HCT116 (cell line): ENCODE measurements around the gene BCAR3. TPM values are rescaled to one million over a fixed set of nuclear protein-coding genes. Genes with fewer than 3 reads are reported as not detected.

Experiments used
- ATAC-seq: fragments of 200-7000 bp; cut with Tn5 transposase; 2 replicates; pipeline ENCODE4 v1.9.1; 2020; ENCODE audit warnings: mild to moderate bottlenecking, moderate library complexity
- BruUV-seq: library from RNA; stranded (reverse); fragments of 400-500 nt; replicated peaks from 2 replicates; lab custom pipeline; 2021; lab: Mats Ljungman, UMichigan
- CTCF ChIA-PET: fragments of 300-600 bp; sonication (Branson Sonifier 250); formaldehyde crosslinking; loops from one replicate; lab custom pipeline; 2021; ENCODE audit warnings: antibody characterized with exemption; lab: Charles Lee
- POLR2A ChIA-PET: fragments of 300-600, 350-600 bp; sonication (Branson Sonifier 250); formaldehyde crosslinking; loops from one replicate; lab custom pipeline; 2021; ENCODE audit warnings: antibody characterized with exemption; lab: Charles Lee
- RAD21 ChIA-PET, 2 experiments: fragments of 300-600 bp; sonication (Branson Sonifier 250); formaldehyde crosslinking; loops; one replicate each; lab custom pipeline; 2023; ENCODE audit warnings: low total read pairs in 2 of 2; ENCODE audit not compliant: uncharacterized antibody in 2 of 2, unreplicated experiment in 2 of 2, low non-redundant PET in 1 of 2; lab: Charles Lee
- DNase-seq: peaks from one replicate; pipeline ENCODE4 v3.0.0-alpha.2; 2010; ENCODE audit warnings: low read depth, low spot score
- H2AFZ ChIP-seq: fragments of 200-600 bp; shearing (Covaris generic), sonication (generic); 2 replicates; pipeline ENCODE4 v1.6.1; 2017; ENCODE audit warnings: low read depth, mixed run types, mixed read lengths, antibody characterized with exemption, low read length; ENCODE audit not compliant: poor library complexity, severe bottlenecking
- H3K27ac ChIP-seq: 2 replicates; pipeline ENCODE4 v1.5.1; 2012; ENCODE audit warnings: low read depth, low read length
- H3K27me3 ChIP-seq: fragments of 200-600 bp; sonication (generic); 2 replicates; pipeline ENCODE4 v1.6.1; 2016; ENCODE audit warnings: mixed run types, low read length, mixed read lengths; ENCODE audit not compliant: insufficient read depth
- H3K36me3 ChIP-seq, 2 experiments: fragments of 200-500 bp in 1 of 2; fragments of 200-600 bp in 1 of 2; sonication (Bioruptor generic) in 1 of 2; sonication (generic) in 1 of 2; 2 replicates each; pipeline versions ENCODE4 v1.5.1 to v1.6.1; 2014 to 2016; ENCODE audit warnings: low read length in 2 of 2, inconsistent platforms in 1 of 2, mixed read lengths in 1 of 2, mixed run types in 1 of 2; ENCODE audit not compliant: insufficient read depth in 2 of 2, control insufficient read depth in 1 of 2
- H3K4me1 ChIP-seq, 2 experiments: fragments of 200-600 bp in 1 of 2; sonication (generic) in 1 of 2; 2 replicates each; pipeline versions ENCODE4 v1.5.1 to v1.6.1; 2012 to 2017; ENCODE audit warnings: low read length in 2 of 2, inconsistent platforms in 1 of 2, mild to moderate bottlenecking in 1 of 2, mixed read lengths in 1 of 2, mixed run types in 1 of 2, moderate library complexity in 1 of 2; ENCODE audit not compliant: insufficient read depth in 2 of 2, control insufficient read depth in 1 of 2
- H3K4me2 ChIP-seq: fragments of 200-600 bp; sonication (generic); 2 replicates; pipeline ENCODE4 v1.6.1; 2017; ENCODE audit warnings: mixed run types, low read length, mixed read lengths
- H3K4me3 ChIP-seq, 2 experiments: fragments of 200-600 bp in 1 of 2; sonication (generic) in 1 of 2; replicated peaks in 1 of 2; 2 replicates each; pipeline ENCODE4 v1.5.1; 2011 to 2016; ENCODE audit warnings: low read length in 2 of 2, control low read depth in 1 of 2, low read depth in 1 of 2, mild to moderate bottlenecking in 1 of 2, mixed read lengths in 1 of 2, mixed run types in 1 of 2
- H3K79me2 ChIP-seq: fragments of 200-600 bp; sonication (generic); 2 replicates; pipeline ENCODE4 v1.6.1; 2017; ENCODE audit warnings: mild to moderate bottlenecking, mixed run types, low read length, moderate library complexity, mixed read lengths; ENCODE audit not compliant: insufficient read depth
- H3K9ac ChIP-seq: fragments of 200-600 bp; sonication (generic); 2 replicates; pipeline ENCODE4 v1.6.1; 2016; ENCODE audit warnings: low read length, mixed read lengths
- H3K9me2 ChIP-seq: fragments of 200-600 bp; sonication (generic), shearing (Covaris generic); 2 replicates; pipeline ENCODE4 v1.6.1; 2017; ENCODE audit warnings: mixed run types, mild to moderate bottlenecking, moderate library complexity; ENCODE audit not compliant: insufficient read depth
- H3K9me3 ChIP-seq, 2 experiments: fragments of 200-500 bp in 1 of 2; fragments of 200-600 bp in 1 of 2; sonication (Bioruptor generic) in 1 of 2; sonication (generic) in 1 of 2; 2 replicates each; pipeline ENCODE4 v1.6.1; 2014 to 2017; ENCODE audit warnings: low read length in 2 of 2, mixed read lengths in 2 of 2, inconsistent platforms in 1 of 2, low read depth in 1 of 2, mild to moderate bottlenecking in 1 of 2, mixed run types in 1 of 2, moderate library complexity in 1 of 2; ENCODE audit not compliant: control insufficient read depth in 1 of 2, insufficient read depth in 1 of 2
- H4K20me1 ChIP-seq: fragments of 200-600 bp; sonication (generic), shearing (Covaris generic); 2 replicates; pipeline ENCODE4 v1.6.1; 2017; ENCODE audit warnings: mixed run types, mild to moderate bottlenecking, moderate library complexity; ENCODE audit not compliant: insufficient read depth
- ATF3 ChIP-seq: IDR thresholded peaks from 2 replicates; pipeline ENCODE4 v1.6.1; 2012
- CBX3 ChIP-seq: IDR thresholded peaks from 2 replicates; pipeline ENCODE4 v1.6.1; 2012; ENCODE audit warnings: low read depth
- CEBPB ChIP-seq: IDR thresholded peaks from 2 replicates; pipeline ENCODE4 v1.6.1; 2012; ENCODE audit warnings: low read depth
- EZH2 ChIP-seq: fragments of 200-600 bp; sonication (generic); IDR thresholded peaks from 2 replicates; pipeline ENCODE4 v1.6.1; 2017; ENCODE audit warnings: antibody characterized with exemption, mixed run types
- EZH2phosphoT487 ChIP-seq: fragments of 200-600 bp; IDR thresholded peaks from 2 replicates; pipeline ENCODE4 v1.6.1; 2018; ENCODE audit warnings: antibody characterized with exemption, borderline replicate concordance
- JUND ChIP-seq: IDR thresholded peaks from 2 replicates; pipeline ENCODE4 v1.6.1; 2012
- MAX ChIP-seq: IDR thresholded peaks from 2 replicates; pipeline ENCODE4 v1.6.1; 2012
- POLR2A ChIP-seq: IDR thresholded peaks from 2 replicates; pipeline ENCODE4 v1.7.0; 2011; ENCODE audit warnings: borderline replicate concordance; ENCODE audit not compliant: insufficient read depth, insufficient read length; ENCODE audit errors: extremely low read depth
- RAD21 ChIP-seq: IDR thresholded peaks from 2 replicates; pipeline ENCODE4 v1.6.1; 2012; ENCODE audit warnings: low read depth, mild to moderate bottlenecking
- SP1 ChIP-seq: IDR thresholded peaks from 2 replicates; pipeline ENCODE4 v1.6.1; 2012; ENCODE audit warnings: low read depth
- TCF7L2 ChIP-seq: IDR thresholded peaks from 2 replicates; pipeline ENCODE4 v1.7.0; 2011; ENCODE audit warnings: borderline replicate concordance, inconsistent platforms; ENCODE audit not compliant: insufficient read depth, insufficient read length; ENCODE audit errors: extremely low read depth
- YY1 ChIP-seq: IDR thresholded peaks from 2 replicates; pipeline ENCODE4 v1.6.1; 2011; ENCODE audit warnings: low read length, low read depth, moderate library complexity, mild to moderate bottlenecking; ENCODE audit not compliant: insufficient replicate concordance; ENCODE audit errors: extremely low read depth
- ZFX ChIP-seq: fragments of 450-650 bp; IDR thresholded peaks from 2 replicates; pipeline ENCODE4 v1.6.1; 2017
- ZNF274 ChIP-seq: fragments of 200-500 bp; sonication (Bioruptor generic); IDR thresholded peaks from 2 replicates; pipeline ENCODE4 v1.6.1; 2014; ENCODE audit warnings: mild to moderate bottlenecking, low read depth, low read length, inconsistent platforms
- intact Hi-C: fragments of 100-400 bp; cut with micrococcal nuclease; formaldehyde crosslinking; loops from 2 replicates; pipeline ENCODE4 v1.10.0; 2022
- total RNA-seq: library from RNA; stranded (reverse); gene quantifications from one replicate; pipeline ENCODE4 v1.2.1, GENCODE V29; 2021; ENCODE audit not compliant: unreplicated experiment
- TF ChIP-seq, protein P1 (sequence below): IDR thresholded peaks from 2 replicates; pipeline ENCODE4 v1.6.1; 2011; ENCODE audit warnings: mild to moderate bottlenecking, low read length, moderate library complexity; ENCODE audit not compliant: insufficient replicate concordance; ENCODE audit errors: extremely low read depth

BCAR3 gene
- total RNA-seq, 1 experiment from 2014 or later, result 24.5 TPM

GRCh38 chr1:93716163-93716562, 34.5 kb upstream of the BCAR3 start:
- Histone ChIP-seq H4K20me1 (no peaks in the 10 kb centered on the region), H3K4me3 (no peak overlapping the region), H2AFZ (no peak overlapping the region), H3K4me1 (peaks cover 0 to 38% of the 10 kb centered on the region in 2 experiments; a peak in 2 of 4 replicates), H3K27ac (no peak overlapping the region), H3K79me2 (no peaks in the 10 kb centered on the region), H3K9ac (no peak overlapping the region), H3K9me2 (no peaks in the 10 kb centered on the region), H3K36me3 (no peaks in the 10 kb centered on the region; a peak in 1 of 4 replicates), H3K9me3 (peaks cover 0 to 9% of the 10 kb centered on the region in 2 experiments; a peak in 1 of 4 replicates), H3K27me3 (no peaks in the 10 kb centered on the region), H3K4me2 (no peak overlapping the region)
- TF ChIP-seq YY1 (no peak), CEBPB (no peak), EZH2phosphoT487 (no peak), ZNF274 (no peak), JUND (no peak), MAX (no peak), TCF7L2 (no peak), POLR2A (no peak), SP1 (no peak), EZH2 (no peak), CBX3 (no peak), ZFX (no peak), ATF3 (no peak), RAD21 (no peak)
- TF ChIP-seq, protein P1, sequence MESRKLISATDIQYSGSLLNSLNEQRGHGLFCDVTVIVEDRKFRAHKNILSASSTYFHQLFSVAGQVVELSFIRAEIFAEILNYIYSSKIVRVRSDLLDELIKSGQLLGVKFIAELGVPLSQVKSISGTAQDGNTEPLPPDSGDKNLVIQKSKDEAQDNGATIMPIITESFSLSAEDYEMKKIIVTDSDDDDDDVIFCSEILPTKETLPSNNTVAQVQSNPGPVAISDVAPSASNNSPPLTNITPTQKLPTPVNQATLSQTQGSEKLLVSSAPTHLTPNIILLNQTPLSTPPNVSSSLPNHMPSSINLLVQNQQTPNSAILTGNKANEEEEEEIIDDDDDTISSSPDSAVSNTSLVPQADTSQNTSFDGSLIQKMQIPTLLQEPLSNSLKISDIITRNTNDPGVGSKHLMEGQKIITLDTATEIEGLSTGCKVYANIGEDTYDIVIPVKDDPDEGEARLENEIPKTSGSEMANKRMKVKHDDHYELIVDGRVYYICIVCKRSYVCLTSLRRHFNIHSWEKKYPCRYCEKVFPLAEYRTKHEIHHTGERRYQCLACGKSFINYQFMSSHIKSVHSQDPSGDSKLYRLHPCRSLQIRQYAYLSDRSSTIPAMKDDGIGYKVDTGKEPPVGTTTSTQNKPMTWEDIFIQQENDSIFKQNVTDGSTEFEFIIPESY, result no peak
- no peak for DNase-seq
- ATAC-seq, result no peak
- BruUV-seq, result no TSS peak
- CTCF ChIA-PET, result no interaction called here
- POLR2A ChIA-PET, result no interaction called here
- RAD21 ChIA-PET, result no interaction called here
- intact Hi-C loops, result no loop called here
